Measurements from ENCODE around the gene SLC27A2.

The SLC27A2 gene

GRCh38 chr15:50281427-50281826, 99.4 kb downstream of the SLC27A2 start:
- no peak for DNase-seq

All from T-helper 1 cell (primary cell).